Neural progenitor cell (in vitro differentiated cells): ENCODE measurements around the gene PDGFRA.

ENCODE experiments used
- CTCF ChIP-seq: fragments of 200-600 bp; sonication (generic); IDR thresholded peaks from 2 replicates; pipeline ENCODE4 v1.5.1; 2017; ENCODE audit warnings: antibody characterized with exemption, mild to moderate bottlenecking
- EZH2phosphoT487 ChIP-seq: fragments of 200-600 bp; sonication (generic); IDR thresholded peaks from 2 replicates; pipeline ENCODE4 v1.6.1; 2017; ENCODE audit warnings: antibody characterized with exemption

- no peak for TF ChIP-seq CTCF
- TF ChIP-seq EZH2phosphoT487: no peak
These were observed 67.6 kb downstream of the PDGFRA start for GRCh38 chr4:54296548-54297203.
